ENCODE data around the gene TMPRSS9. TPM values are rescaled to one million over a fixed set of nuclear protein-coding genes. Genes with fewer than 3 reads are reported as not detected.
A peak's percentile ranks its signal among the peaks of the same experiment; 100 is the strongest.

The TMPRSS9 gene
- total and polyA plus RNA-seq, 2 of the 13 experiments (the other 11 are each of a cell fraction or from before 2014, with no cell fraction given) = 2.5 to 5.2 TPM

DNA sequence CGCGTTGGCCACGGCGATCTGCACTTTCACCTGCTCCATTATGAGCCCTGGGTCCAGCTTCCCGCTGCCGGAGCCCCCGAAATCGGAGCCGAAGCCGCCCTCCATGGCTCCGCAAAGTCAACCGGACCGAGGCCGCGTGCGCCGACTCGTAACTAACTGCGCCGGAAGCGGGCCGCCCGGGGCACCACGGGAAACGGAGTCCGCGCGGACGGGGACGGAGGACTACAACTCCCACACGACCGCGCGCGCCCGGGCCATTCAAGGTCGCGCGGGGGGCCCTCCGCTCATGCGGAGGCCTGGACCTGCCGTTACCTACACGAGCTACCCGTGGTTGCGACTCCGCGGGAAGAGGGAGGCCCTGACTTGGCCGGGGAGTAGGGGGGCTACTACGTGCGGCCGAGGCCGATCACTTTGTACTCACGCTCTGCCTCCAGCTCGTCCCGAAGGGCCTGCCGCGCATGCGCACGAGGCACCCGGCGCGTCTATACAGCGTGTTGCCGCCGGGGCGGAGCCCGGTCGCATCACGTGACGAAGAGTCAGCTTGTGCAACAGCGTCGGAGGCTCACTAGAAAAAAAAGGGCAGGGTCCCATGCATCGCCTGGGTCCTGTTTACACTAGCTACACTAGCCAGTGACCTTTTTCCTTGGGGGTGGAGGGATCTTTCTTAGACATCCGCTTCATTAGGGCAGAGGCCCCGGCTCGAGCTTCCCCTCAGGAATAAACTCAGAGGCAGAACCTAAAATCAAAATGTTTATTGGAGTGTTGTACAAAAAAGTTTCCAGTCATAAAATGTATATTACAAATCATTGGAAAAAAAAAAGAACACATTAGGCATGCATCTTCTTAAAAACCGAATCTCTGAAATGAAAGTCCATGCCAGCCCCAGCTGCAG is 67.6 kb downstream of the TMPRSS9 start, which contains the start of gene TIMM13 (continued):
- no peak for TF ChIP-seq ZNF121 (CRISPR knock-in tag; IDR thresholded peaks at IDR 0.05)
- no peak for TF ChIP-seq SRY (CRISPR knock-in tag; IDR thresholded peaks at IDR 0.05)
- TF ChIP-seq JUN (CRISPR knock-in tag; IDR thresholded peaks at IDR 0.05) = no peak
- TF ChIP-seq ZNF234 (CRISPR knock-in tag; conservative IDR thresholded peaks at IDR 0.05) = no peak
- TF ChIP-seq, protein P1, sequence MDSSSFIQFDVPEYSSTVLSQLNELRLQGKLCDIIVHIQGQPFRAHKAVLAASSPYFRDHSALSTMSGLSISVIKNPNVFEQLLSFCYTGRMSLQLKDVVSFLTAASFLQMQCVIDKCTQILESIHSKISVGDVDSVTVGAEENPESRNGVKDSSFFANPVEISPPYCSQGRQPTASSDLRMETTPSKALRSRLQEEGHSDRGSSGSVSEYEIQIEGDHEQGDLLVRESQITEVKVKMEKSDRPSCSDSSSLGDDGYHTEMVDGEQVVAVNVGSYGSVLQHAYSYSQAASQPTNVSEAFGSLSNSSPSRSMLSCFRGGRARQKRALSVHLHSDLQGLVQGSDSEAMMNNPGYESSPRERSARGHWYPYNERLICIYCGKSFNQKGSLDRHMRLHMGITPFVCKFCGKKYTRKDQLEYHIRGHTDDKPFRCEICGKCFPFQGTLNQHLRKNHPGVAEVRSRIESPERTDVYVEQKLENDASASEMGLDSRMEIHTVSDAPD (CRISPR knock-in tag; IDR thresholded peaks at IDR 0.05) = 0 out of 2 replicates have a peak, but pooled peaks have one; percentile 16
- TF ChIP-seq ZNF749 (CRISPR knock-in tag; IDR thresholded peaks at IDR 0.05; ENCODE audit: borderline replicate concordance) = peak; percentile 73; the same call in 1 of the 2 replicates
- TF ChIP-seq, protein P2, sequence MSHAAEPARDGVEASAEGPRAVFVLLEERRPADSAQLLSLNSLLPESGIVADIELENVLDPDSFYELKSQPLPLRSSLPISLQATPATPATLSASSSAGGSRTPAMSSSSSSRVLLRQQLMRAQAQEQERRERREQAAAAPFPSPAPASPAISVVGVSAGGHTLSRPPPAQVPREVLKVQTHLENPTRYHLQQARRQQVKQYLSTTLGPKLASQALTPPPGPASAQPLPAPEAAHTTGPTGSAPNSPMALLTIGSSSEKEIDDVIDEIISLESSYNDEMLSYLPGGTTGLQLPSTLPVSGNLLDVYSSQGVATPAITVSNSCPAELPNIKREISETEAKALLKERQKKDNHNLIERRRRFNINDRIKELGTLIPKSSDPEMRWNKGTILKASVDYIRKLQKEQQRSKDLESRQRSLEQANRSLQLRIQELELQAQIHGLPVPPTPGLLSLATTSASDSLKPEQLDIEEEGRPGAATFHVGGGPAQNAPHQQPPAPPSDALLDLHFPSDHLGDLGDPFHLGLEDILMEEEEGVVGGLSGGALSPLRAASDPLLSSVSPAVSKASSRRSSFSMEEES (CRISPR knock-in tag; IDR thresholded peaks at IDR 0.05) = peak; percentile 87
- peak; percentile 77 for TF ChIP-seq LCORL (IDR thresholded peaks at IDR 0.05)
- peak; percentile 63 for TF ChIP-seq LCORL (CRISPR knock-in tag; IDR thresholded peaks at IDR 0.05)
- TF ChIP-seq ZFY (CRISPR knock-in tag; IDR thresholded peaks at IDR 0.05) = peak; percentile 97
- no peak for TF ChIP-seq NFE2L1 (CRISPR knock-in tag; IDR thresholded peaks at IDR 0.05; ENCODE audit: borderline replicate concordance)
- TF ChIP-seq GATA4 (IDR thresholded peaks at IDR 0.05; ENCODE audit: borderline replicate concordance, low read depth) = no peak
- peak; percentile 55; the same call in 1 of the 2 replicates for TF ChIP-seq RFXANK (CRISPR knock-in tag; IDR thresholded peaks at IDR 0.05)
- TF ChIP-seq, protein P3, sequence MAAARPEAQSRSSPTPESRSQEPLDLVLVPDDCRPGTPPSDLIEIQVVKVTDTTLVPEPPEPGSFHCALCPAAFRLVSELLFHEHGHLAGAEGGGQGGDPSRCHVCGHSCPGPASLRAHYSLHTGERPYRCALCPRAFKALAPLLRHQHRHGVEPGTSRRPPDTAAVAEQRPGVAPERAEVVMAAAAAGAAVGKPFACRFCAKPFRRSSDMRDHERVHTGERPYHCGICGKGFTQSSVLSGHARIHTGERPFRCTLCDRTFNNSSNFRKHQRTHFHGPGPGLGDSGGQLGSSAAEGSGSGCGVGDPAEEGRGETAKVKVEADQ (CRISPR knock-in tag; IDR thresholded peaks at IDR 0.05; ENCODE audit: borderline replicate concordance) = no peak; the same call in 1 of the 2 replicates
- TF ChIP-seq, protein P4, sequence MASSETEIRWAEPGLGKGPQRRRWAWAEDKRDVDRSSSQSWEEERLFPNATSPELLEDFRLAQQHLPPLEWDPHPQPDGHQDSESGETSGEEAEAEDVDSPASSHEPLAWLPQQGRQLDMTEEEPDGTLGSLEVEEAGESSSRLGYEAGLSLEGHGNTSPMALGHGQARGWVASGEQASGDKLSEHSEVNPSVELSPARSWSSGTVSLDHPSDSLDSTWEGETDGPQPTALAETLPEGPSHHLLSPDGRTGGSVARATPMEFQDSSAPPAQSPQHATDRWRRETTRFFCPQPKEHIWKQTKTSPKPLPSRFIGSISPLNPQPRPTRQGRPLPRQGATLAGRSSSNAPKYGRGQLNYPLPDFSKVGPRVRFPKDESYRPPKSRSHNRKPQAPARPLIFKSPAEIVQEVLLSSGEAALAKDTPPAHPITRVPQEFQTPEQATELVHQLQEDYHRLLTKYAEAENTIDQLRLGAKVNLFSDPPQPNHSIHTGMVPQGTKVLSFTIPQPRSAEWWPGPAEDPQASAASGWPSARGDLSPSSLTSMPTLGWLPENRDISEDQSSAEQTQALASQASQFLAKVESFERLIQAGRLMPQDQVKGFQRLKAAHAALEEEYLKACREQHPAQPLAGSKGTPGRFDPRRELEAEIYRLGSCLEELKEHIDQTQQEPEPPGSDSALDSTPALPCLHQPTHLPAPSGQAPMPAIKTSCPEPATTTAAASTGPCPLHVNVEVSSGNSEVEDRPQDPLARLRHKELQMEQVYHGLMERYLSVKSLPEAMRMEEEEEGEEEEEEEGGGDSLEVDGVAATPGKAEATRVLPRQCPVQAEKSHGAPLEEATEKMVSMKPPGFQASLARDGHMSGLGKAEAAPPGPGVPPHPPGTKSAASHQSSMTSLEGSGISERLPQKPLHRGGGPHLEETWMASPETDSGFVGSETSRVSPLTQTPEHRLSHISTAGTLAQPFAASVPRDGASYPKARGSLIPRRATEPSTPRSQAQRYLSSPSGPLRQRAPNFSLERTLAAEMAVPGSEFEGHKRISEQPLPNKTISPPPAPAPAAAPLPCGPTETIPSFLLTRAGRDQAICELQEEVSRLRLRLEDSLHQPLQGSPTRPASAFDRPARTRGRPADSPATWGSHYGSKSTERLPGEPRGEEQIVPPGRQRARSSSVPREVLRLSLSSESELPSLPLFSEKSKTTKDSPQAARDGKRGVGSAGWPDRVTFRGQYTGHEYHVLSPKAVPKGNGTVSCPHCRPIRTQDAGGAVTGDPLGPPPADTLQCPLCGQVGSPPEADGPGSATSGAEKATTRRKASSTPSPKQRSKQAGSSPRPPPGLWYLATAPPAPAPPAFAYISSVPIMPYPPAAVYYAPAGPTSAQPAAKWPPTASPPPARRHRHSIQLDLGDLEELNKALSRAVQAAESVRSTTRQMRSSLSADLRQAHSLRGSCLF (CRISPR knock-in tag; IDR thresholded peaks at IDR 0.05; ENCODE audit: borderline replicate concordance) = no peak
- peak; percentile 69; the same call in 1 of the 2 replicates for TF ChIP-seq ZFP62 (CRISPR knock-in tag; IDR thresholded peaks at IDR 0.05)
- peak; percentile 64 for TF ChIP-seq NCOA2 (CRISPR knock-in tag; IDR thresholded peaks at IDR 0.05)
- TF ChIP-seq ZNF331 (CRISPR knock-in tag; IDR thresholded peaks at IDR 0.05) = peak; percentile 43; the same call in 1 of the 2 replicates
- peak; percentile 83 for TF ChIP-seq BCL6 (CRISPR knock-in tag; IDR thresholded peaks at IDR 0.05)
- 0 out of 2 replicates have a peak, but pooled peaks have one; percentile 50 for TF ChIP-seq ZFAT (CRISPR knock-in tag; conservative IDR thresholded peaks at IDR 0.05)
- peak; percentile 83; the same call in 1 of the 2 replicates for TF ChIP-seq ZFP36L1 (CRISPR knock-in tag; IDR thresholded peaks at IDR 0.05)
- TF ChIP-seq ZNF564 (CRISPR knock-in tag; IDR thresholded peaks at IDR 0.05) = no peak
